Fibroblast of villous mesenchyme (primary cell): ENCODE measurements around the gene CHN1. TPM values are rescaled to one million over a fixed set of nuclear protein-coding genes. Genes with fewer than 3 reads are reported as not detected.

Experiments
- DNase-seq: peaks from one replicate; pipeline ENCODE4 v3.0.0-alpha.2; 2010; ENCODE audit warnings: low read depth
- H3K4me3 ChIP-seq: 2 replicates; pipeline ENCODE4 v1.5.1; 2011; ENCODE audit warnings: low read depth, mild to moderate bottlenecking, low read length
- CTCF ChIP-seq: IDR thresholded peaks from 2 replicates; pipeline ENCODE4 v1.5.1; 2012; ENCODE audit warnings: low read depth, mild to moderate bottlenecking, low read length; ENCODE audit not compliant: insufficient read depth
- total RNA-seq: library from RNA; depleted of rRNA; stranded (reverse); fragments of >200 nt; gene quantifications from 2 replicates; pipeline ENCODE4 v1.2.3, GENCODE V29; 2012

CHN1 gene
- total RNA-seq, 1 donor: 45.3 TPM

- no peak for TF ChIP-seq CTCF
- H3K4me3 ChIP-seq: no peak within 1 kb of the TSS
- DNase-seq: peak; percentile 73
These were observed 240.6 kb downstream of the CHN1 start, which contains the start of gene CHRNA1 for GRCh38 chr2:174764280-174765255. Gene CHRNA1, minus strand, starts transcription at chr2:174764472. Its CDS starts 78 bp downstream, at chr2:174764394.

- no peak for DNase-seq
- no peak for TF ChIP-seq CTCF
- no peak overlapping the region for H3K4me3 ChIP-seq
These were observed 241.4 kb downstream of the CHN1 start for GRCh38 chr2:174763780-174764179.

- TF ChIP-seq CTCF: no peak
- DNase-seq: no peak
- no peak overlapping the region for H3K4me3 ChIP-seq
These were observed 242.7 kb downstream of the CHN1 start for GRCh38 chr2:174762464-174762863.

- DNase-seq: no peak
- no peak overlapping the region for H3K4me3 ChIP-seq
- no peak for TF ChIP-seq CTCF
These were observed 243.3 kb downstream of the CHN1 start for GRCh38 chr2:174761837-174762236.

GRCh38 chr2:174760845-174761473 is 244.2 kb downstream of the CHN1 start:
- DNase-seq: no peak
- H3K4me3 ChIP-seq: no peak overlapping the region
- TF ChIP-seq CTCF: no peak

- DNase-seq: no peak
- no peak for TF ChIP-seq CTCF
- no peak overlapping the region for H3K4me3 ChIP-seq
These were observed 245.7 kb downstream of the CHN1 start for GRCh38 chr2:174759381-174760065.
